ENCODE results near the gene TWIST2.

TWIST2 gene

GRCh38 chr2:238843476-238843875 is 4.4 kb upstream of the TWIST2 start:
- DNase-seq (ENCODE audit: low read depth): no peak
- no peak overlapping the region for H3K4me3 ChIP-seq (ENCODE audit: control insufficient read depth, low read depth, low read length)
- no peak for TF ChIP-seq CTCF (conservative IDR thresholded peaks at IDR 0.05; ENCODE audit: control insufficient read depth, insufficient read depth, low read depth, low read length)

GRCh38 chr2:238845583-238846377 is 2.1 kb upstream of the TWIST2 start:
- no peak for TF ChIP-seq CTCF (conservative IDR thresholded peaks at IDR 0.05; ENCODE audit: control insufficient read depth, insufficient read depth, low read depth, low read length)
- H3K4me3 ChIP-seq (ENCODE audit: control insufficient read depth, low read depth, low read length): peak overlapping the region; percentile 94
- DNase-seq (ENCODE audit: low read depth): no peak

- TF ChIP-seq CTCF (conservative IDR thresholded peaks at IDR 0.05; ENCODE audit: control insufficient read depth, insufficient read depth, low read depth, low read length): no peak
- H3K4me3 ChIP-seq (ENCODE audit: control insufficient read depth, low read depth, low read length): peak overlapping the region; percentile 94
- DNase-seq (ENCODE audit: low read depth): no peak
Measured at GRCh38 chr2:238846378-238846627, 1.6 kb upstream of the TWIST2 start.

GRCh38 chr2:238846628-238847418 is 1.1 kb upstream of the TWIST2 start:
- no peak for TF ChIP-seq CTCF (conservative IDR thresholded peaks at IDR 0.05; ENCODE audit: control insufficient read depth, insufficient read depth, low read depth, low read length)
- no peak for DNase-seq (ENCODE audit: low read depth)
- H3K4me3 ChIP-seq (ENCODE audit: control insufficient read depth, low read depth, low read length): peak overlapping the region; percentile 94

- peak overlapping the region; percentile 94 for H3K4me3 ChIP-seq (ENCODE audit: control insufficient read depth, low read depth, low read length)
- no peak for DNase-seq (ENCODE audit: low read depth)
- TF ChIP-seq CTCF (conservative IDR thresholded peaks at IDR 0.05; ENCODE audit: control insufficient read depth, insufficient read depth, low read depth, low read length): no peak
Measured at GRCh38 chr2:238847419-238847801, 475 bp upstream of the TWIST2 start.

GRCh38 chr2:238848691-238848975 is 748 bp downstream of the TWIST2 start:
- peak overlapping the region; percentile 94 for H3K4me3 ChIP-seq (ENCODE audit: control insufficient read depth, low read depth, low read length)

More at GRCh38 chr2:238848691-238848975, 748 bp downstream of the TWIST2 start:
- TF ChIP-seq CTCF (conservative IDR thresholded peaks at IDR 0.05; ENCODE audit: control insufficient read depth, insufficient read depth, low read depth, low read length): no peak
- DNase-seq (ENCODE audit: low read depth): no peak
